Caco-2 (cell line): ENCODE measurements around the gene LEKR1. TPM values are rescaled to one million over a fixed set of nuclear protein-coding genes. Genes with fewer than 3 reads are reported as not detected.
A peak's percentile ranks its signal among the peaks of the same experiment; 100 is the strongest.

Experiments used
- BruUV-seq: library from RNA; stranded (reverse); fragments of 400-500 nt; replicated peaks from 2 replicates; lab custom pipeline; 2021; lab: Mats Ljungman, UMichigan
- CTCF ChIA-PET: fragments of 300-600 bp; sonication (Branson Sonifier 250); formaldehyde crosslinking; loops from one replicate; lab custom pipeline; 2022; ENCODE audit warnings: antibody characterized with exemption; lab: Charles Lee
- POLR2A ChIA-PET: fragments of 300-600 bp; sonication (Branson Sonifier 250); formaldehyde crosslinking; loops from one replicate; lab custom pipeline; 2022; ENCODE audit warnings: antibody characterized with exemption; lab: Charles Lee
- DNase-seq, 2 experiments: peaks; one replicate each; pipeline versions ENCODE4 v3.0.0 to v3.0.0-alpha.2; 2020 to 2022
- H3K27me3 ChIP-seq: replicated peaks from 2 replicates; pipeline ENCODE4 v1.6.0; 2011; ENCODE audit warnings: low read length; ENCODE audit not compliant: control insufficient read depth, insufficient read depth
- H3K36me3 ChIP-seq: 2 replicates; pipeline ENCODE4 v1.5.1; 2011; ENCODE audit warnings: low read length; ENCODE audit not compliant: control insufficient read depth, insufficient read depth
- H3K4me1 ChIP-seq: fragments of 250-450 bp; sonication (Bioruptor Pico); 2 replicates; pipeline ENCODE4 v1.5.1; 2020; ENCODE audit warnings: mild to moderate bottlenecking
- H3K4me3 ChIP-seq: 2 replicates; pipeline ENCODE4 v1.5.1; 2011; ENCODE audit warnings: low read depth, mild to moderate bottlenecking, control low read depth, low read length
- H3K9me3 ChIP-seq: fragments of 250-450 bp; sonication (Bioruptor Pico); 2 replicates; pipeline ENCODE4 v1.5.1; 2020; ENCODE audit warnings: mild to moderate bottlenecking, moderate library complexity
- H3K27ac Mint-ChIP-seq: one replicate; pipeline ENCODE4 v1.8.0; 2022; ENCODE audit warnings: mixed read lengths; ENCODE audit not compliant: unreplicated experiment
- H3K27me3 Mint-ChIP-seq: one replicate; pipeline ENCODE4 v1.8.0; 2022; ENCODE audit warnings: mixed read lengths; ENCODE audit not compliant: insufficient read depth, unreplicated experiment
- H3K36me3 Mint-ChIP-seq: one replicate; pipeline ENCODE4 v1.8.0; 2022; ENCODE audit warnings: mild to moderate bottlenecking, mixed read lengths; ENCODE audit not compliant: insufficient read depth, unreplicated experiment
- H3K4me1 Mint-ChIP-seq: one replicate; pipeline ENCODE4 v1.8.0; 2022; ENCODE audit warnings: low read depth, mixed read lengths; ENCODE audit not compliant: unreplicated experiment
- H3K4me3 Mint-ChIP-seq: one replicate; pipeline ENCODE4 v1.8.0; 2022; ENCODE audit warnings: mild to moderate bottlenecking, moderate library complexity, mixed read lengths; ENCODE audit not compliant: unreplicated experiment
- H3K9me3 Mint-ChIP-seq: one replicate; pipeline ENCODE4 v1.8.0; 2022; ENCODE audit warnings: mixed read lengths; ENCODE audit not compliant: unreplicated experiment
- CTCF ChIP-seq, 2 experiments: fragments of 200-600 bp in 1 of 2; IDR thresholded peaks; 1 replicate in 1 of 2; 2 replicates in 1 of 2; pipeline versions ENCODE4 v1.5.1 to v1.8.0; 2011 to 2022; ENCODE audit warnings: antibody characterized with exemption in 1 of 2, control low read depth in 1 of 2, inconsistent platforms in 1 of 2, low read depth in 1 of 2, low read length in 1 of 2, mild to moderate bottlenecking in 1 of 2, moderate library complexity in 1 of 2; ENCODE audit not compliant: insufficient read depth in 1 of 2, severe bottlenecking in 1 of 2, unreplicated experiment in 1 of 2
- intact Hi-C: fragments of 100-400 bp; cut with micrococcal nuclease; formaldehyde crosslinking; loops from one replicate; pipeline ENCODE4 v1.10.0; 2022; ENCODE audit not compliant: unreplicated experiment
- total RNA-seq: library from RNA; stranded (reverse); gene quantifications from 2 replicates; pipeline ENCODE4 v1.2.3, GENCODE V29; 2022

The LEKR1 gene
- total RNA-seq, 1 experiment from 2014 or later = 1.6 TPM

GRCh38 chr3:157088601-157089454 is 262.7 kb downstream of the LEKR1 start:
- ChIA-PET POLR2A (interaction anchor here (0.6 to 3.0 kb wide), 27 partner anchors 13 to 554 kb away, joined by 3 to 75 read pairs (median 6); partner anchors contain the start of genes CCNL1, SSR3 and TIPARP), CTCF (interaction anchor here (0.7 to 2.3 kb wide), 12 partner anchors 13 to 915 kb away, joined by 3 to 26 read pairs (median 6); partner anchors contain the start of genes CCNL1, SSR3 and TIPARP)
- Mint-ChIP-seq H3K9me3 (no peaks in the 10 kb centered on the region), H3K36me3 (peaks cover 13% of the 10 kb centered on the region), H3K4me1 (peaks cover 26% of the 10 kb centered on the region), H3K27ac (peak overlapping the region; percentile 89), H3K27me3 (no peaks in the 10 kb centered on the region), H3K4me3 (peak overlapping the region; percentile 81)
- Histone ChIP-seq H3K36me3 (no peaks in the 10 kb centered on the region), H3K9me3 (no peaks in the 10 kb centered on the region), H3K4me1 (peaks cover 26% of the 10 kb centered on the region), H3K4me3 (peak overlapping the region; percentile 58), H3K27me3 (no peaks in the 10 kb centered on the region)
- intact Hi-C loops = loop anchor here (1.0 to 5.0 kb wide), 6 partner anchors 26 to 532 kb away; partner anchors contain the start of genes SSR3 and TIPARP
- BruUV-seq = no TSS peak
- DNase-seq = peak; percentile 95 to 97
- TF ChIP-seq CTCF (IDR thresholded peaks at IDR 0.05; ENCODE audit: insufficient read depth in 1 of 2, low read depth in 1 of 2, low read length in 1 of 2, severe bottlenecking in 1 of 2, unreplicated experiment in 1 of 2) = no peak

- no peaks in the 10 kb centered on the region for H3K9me3 Mint-ChIP-seq
- no peaks in the 10 kb centered on the region for H3K36me3 ChIP-seq
- H3K36me3 Mint-ChIP-seq = peaks cover 13% of the 10 kb centered on the region
- H3K27ac Mint-ChIP-seq = peak overlapping the region; percentile 89
- ChIA-PET CTCF (interaction anchor here (0.7 to 2.3 kb wide), 12 partner anchors 12 to 916 kb away, joined by 3 to 26 read pairs (median 6); partner anchors contain the start of genes CCNL1, SSR3 and TIPARP), POLR2A (interaction anchor here (0.6 to 3.0 kb wide), 24 partner anchors 12 to 555 kb away, joined by 3 to 75 read pairs (median 7); partner anchors contain the start of genes CCNL1, SSR3 and TIPARP)
- H3K4me1 Mint-ChIP-seq = peaks cover 26% of the 10 kb centered on the region
- H3K9me3 ChIP-seq = no peaks in the 10 kb centered on the region
- BruUV-seq = TSS peak; percentile 70
- no peak for TF ChIP-seq CTCF (IDR thresholded peaks at IDR 0.05; ENCODE audit: insufficient read depth in 1 of 2, low read depth in 1 of 2, low read length in 1 of 2, severe bottlenecking in 1 of 2, unreplicated experiment in 1 of 2)
- peak overlapping the region; percentile 58 for H3K4me3 ChIP-seq
- no peaks in the 10 kb centered on the region for H3K27me3 ChIP-seq
- H3K4me3 Mint-ChIP-seq = peak overlapping the region; percentile 81
- intact Hi-C loops = loop anchor here (1.0 to 5.0 kb wide), 5 partner anchors 26 to 532 kb away; partner anchors contain the start of genes SSR3 and TIPARP
- peak; percentile 24 to 39 for DNase-seq
- no peaks in the 10 kb centered on the region for H3K27me3 Mint-ChIP-seq
- peaks cover 26% of the 10 kb centered on the region for H3K4me1 ChIP-seq
Observed at GRCh38 chr3:157089455-157090221, 263.5 kb downstream of the LEKR1 start.
